Kidney capillary endothelial cell (primary cell): ENCODE measurements around the gene STYXL1.

Experiments
- DNase-seq: peaks from one replicate; pipeline ENCODE4 v3.0.0-alpha.2; 2018; ENCODE audit warnings: low spot score

STYXL1 gene

DNA sequence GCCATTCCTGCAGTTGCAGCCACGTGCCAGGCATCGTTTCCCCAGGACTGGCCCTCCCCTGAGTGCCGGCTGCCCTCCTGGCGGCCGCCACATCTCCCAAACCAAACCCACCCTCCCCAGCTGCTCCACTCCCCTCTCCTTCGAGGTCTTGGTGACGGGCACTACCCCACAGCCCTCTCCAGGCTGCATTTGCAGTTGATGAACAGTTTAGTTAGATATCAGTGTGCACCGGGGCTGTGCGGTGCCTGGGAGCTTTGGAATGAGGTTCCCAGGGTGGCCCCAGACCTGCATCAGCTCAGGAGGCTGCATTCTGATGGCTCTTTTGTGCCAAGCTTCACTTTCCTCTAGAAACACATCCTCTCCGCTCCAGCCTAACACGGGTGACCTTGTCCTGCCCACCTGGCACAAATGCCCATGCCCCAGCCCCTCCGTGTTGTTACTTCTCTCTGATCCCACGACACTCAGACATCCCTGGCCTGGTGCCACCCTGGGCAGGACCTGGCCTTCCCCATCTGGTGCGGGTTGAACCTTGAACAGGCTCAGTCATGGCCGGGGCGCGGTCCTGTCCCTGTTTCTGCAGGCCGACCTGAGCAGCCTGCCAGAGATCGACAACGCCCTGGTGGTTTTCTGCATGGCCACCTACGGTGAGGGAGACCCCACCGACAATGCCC is 67.9 kb downstream of the STYXL1 start:
- DNase-seq = no peak

DNA sequence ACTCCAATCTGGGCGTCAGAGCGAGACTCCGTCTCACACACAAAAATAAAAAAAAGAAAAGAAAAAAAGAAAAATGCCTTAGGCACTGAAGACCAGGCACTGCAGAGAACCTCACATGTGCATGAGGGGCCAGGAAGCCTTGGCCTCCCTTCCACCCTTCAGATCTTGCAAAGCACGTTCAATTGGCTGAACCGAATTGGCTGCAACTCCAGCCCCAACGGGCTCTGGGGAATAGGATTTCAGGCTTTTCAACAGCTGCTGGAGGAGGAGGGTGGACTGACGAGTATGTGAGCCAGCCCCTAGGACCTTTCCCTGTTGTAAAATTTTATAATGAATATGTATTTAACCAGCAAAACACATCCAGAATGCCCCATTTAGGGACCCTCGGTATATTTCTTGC is 70.1 kb downstream of the STYXL1 start:
- no peak for DNase-seq

DNA sequence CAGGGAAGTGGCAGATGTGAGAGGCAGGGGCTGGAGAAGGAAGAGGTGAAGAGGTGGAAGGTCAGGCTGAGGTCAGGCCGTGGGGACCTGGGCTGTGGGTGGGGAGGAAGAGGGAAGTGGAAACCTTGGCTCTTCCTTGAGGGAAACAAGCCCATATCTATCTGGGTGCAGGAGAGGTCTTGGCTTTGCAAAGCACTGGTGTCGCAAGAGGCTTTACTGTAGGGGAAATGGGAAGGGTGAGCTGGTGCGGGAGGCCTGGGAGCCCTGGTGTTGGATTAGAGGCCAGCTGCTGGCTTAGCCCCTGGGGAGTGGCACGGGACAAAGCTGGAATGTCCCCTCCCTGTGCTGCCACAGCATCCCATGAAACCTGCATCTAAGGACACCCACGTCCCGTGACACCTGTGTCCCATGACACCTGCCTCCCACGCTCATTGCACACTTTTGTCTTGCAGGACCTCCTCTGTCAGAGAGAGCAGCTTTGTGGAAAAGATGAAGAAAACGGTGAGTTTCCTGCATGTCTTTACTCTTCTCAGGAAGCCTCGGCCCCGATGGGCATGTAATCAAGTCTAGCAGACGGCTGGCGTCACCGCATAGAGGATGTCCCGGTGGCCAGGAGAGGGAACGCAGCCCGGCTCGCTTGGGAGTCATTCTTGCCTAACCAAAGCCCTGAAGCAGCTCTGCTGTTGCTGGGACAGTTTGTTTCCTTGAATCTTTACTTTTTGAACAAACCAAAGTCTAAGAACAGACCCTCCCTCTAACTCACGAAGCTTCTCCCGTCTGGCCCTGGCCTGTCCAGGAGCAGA is 75.6 kb downstream of the STYXL1 start:
- DNase-seq = no peak

DNA sequence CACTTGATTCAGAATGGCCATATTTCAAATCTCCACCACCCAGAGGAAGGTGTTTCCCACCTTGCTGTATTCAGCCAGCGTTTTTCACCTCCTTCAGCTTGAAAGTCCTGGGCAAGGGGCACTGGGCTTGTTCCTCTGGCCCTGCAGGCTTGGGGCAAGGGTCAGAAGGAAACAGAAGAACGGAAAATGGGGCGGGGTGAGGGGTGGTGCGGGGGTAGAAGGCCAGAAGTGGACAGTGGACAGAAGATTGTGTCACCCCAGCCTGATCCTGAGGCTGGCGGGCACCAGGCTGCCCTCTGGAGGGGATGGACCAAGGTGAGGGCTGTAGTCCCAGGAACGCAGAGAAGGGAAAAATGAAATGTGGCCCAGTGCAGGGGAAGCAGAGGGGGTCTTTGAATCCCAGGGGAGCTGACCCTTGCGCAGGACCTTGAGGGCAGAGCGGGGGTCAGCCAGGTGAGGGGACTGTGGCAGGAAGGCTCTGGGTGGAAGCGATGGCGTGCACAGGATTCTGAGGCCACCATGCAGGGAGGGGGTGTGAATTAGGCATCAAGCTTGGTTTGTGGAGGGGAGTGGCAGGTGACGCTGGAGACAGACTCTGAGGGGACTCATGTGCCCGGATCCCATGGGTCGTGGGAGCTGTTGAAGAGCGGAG is 76.4 kb downstream of the STYXL1 start:
- no peak for DNase-seq

DNA sequence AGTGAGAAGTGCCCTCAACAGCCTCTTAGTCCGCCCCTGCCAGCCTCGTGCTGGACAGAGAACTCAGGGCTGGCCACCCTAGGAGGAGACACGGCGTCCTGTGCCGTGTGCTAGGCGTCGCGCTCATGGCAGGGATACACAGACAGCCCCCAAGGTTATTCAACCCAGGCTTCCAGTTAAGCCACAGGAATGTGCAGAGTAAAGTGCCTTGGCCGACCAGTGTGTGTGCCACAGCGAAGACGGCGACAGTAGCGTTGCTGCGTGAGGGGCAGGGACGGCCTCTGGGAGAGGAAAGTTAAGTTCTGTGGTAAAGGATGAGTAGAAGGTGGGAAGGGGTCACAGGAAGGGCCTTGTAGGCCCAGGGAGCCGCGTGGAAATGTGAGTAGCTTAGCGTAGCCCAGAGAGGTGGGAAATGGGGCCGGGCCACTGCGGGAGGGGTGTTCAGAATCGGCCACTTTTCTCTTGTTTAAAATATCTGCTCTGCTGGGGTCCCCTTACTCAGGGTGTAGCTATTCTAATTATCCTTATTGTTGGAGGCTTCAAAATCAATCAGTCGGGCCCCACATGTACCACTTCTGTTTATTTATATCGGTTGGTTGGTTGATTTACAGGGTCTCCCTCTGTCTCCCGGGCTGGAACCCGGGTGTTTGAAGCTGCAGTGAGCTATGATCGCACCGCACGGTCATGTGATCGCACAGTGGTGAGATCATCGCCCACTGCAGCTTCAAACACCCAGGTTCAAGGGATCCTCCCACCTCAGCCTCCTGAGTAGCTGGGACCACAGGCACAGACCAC is 77.9 kb downstream of the STYXL1 start:
- no peak for DNase-seq

- DNase-seq = no peak
Measured at GRCh38 chr7:75969182-75969581, 78.6 kb downstream of the STYXL1 start.

DNA sequence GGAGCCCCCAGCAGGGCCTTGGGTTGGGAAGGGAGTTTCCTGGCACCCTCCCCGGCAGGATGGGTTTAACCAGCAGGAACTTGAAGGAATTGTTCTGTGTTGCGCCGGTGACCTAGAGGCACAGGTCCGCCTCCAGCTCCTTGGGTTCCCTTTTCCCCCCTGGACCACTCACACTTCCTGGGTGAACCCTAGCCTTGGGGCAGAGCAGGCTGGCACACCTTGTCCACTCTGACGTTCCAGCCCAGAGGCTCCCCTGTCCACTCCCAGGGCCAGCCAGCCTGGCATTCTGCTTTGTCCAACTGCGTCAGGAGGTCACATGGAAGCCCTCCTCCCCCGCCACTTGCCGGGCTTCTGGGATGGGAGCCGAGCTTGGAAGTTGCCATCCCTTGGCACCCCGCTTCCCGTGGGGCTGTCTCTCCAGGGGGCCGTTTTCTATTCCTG is 79.2 kb downstream of the STYXL1 start:
- no peak for DNase-seq

DNA sequence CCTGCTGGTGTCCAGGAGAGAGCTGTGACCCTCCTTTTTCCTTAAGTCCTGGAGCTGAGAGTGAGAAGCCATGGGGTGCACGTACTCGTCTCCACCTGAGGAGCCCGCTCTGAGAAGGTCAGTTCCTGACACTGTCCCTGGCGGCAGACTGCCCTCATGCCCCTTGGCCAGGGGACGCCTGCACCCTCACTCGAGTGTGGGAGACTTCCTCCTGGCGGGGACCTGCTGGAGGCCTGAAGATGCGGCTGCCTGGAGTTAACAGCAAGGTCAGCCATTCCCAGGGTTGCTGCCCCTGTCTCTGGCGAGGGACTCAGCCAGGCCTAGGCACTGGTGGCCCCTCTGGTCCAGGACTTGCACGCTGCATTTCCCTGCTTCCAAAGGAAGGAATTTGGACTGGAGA is 79.8 kb downstream of the STYXL1 start:
- DNase-seq = no peak

- no peak for DNase-seq
Measured at GRCh38 chr7:75967487-75967997, 80.3 kb downstream of the STYXL1 start.

- no peak for DNase-seq
Measured at GRCh38 chr7:75967055-75967454, 80.7 kb downstream of the STYXL1 start.

DNA sequence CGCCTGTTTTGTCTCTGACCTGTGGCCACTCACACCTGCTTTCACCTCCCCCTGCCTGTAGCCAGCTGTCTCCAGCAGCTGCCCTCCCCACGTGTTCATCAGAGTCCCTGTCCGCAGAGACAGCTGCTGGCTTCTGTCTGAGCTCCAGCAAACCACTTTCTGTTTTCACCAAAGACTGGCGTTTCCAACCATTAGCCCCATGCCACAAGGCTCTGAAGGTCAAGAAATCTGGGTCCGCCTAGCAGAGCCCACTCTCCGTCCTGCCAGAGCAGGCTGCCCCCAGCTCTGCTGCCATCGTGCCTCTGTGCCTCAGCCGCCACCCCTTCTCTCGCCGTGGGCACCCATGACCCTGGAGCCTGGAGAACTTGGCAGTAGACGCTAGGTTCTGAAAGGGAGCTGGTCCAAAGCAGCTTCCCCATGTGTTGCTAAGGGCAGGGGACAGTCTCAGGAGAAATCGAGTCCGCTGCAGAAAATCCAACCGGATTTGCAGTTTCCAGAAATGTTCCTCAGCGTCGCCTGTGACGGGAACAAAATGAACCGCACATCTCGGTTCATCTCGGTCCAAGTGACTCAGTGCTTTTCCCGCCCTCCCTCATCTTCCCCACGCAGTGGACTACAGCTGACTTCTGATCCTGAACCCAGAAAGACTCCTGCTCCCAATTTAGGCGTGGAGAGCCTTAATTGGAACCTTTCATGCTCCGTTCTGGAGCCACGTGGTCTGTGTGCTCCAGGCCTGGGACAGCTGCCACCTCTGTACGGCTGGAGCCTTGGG is 81.4 kb downstream of the STYXL1 start:
- DNase-seq = no peak

DNA sequence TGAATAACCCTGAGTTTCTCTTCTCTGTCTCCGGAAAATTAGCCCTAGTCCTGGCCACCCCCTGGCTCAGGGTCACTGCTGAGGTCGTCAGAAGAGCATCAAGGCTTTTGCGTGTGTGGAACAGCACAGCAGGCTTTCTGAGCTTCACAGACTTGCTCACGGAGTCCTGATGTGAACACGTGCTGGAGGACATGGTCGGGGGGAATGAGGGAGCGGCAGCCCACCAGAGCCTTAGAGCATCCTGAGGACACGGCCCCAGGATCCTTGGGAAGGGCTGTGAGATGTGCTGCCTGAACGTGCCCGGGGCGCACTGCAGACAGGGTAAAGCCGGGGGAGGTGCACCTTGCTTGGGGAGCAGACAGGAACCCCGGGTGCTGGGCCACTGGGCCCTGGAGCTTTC is 82.2 kb downstream of the STYXL1 start:
- DNase-seq = no peak

- DNase-seq = no peak
Measured at GRCh38 chr7:75963381-75963995, 84.3 kb downstream of the STYXL1 start.

DNA sequence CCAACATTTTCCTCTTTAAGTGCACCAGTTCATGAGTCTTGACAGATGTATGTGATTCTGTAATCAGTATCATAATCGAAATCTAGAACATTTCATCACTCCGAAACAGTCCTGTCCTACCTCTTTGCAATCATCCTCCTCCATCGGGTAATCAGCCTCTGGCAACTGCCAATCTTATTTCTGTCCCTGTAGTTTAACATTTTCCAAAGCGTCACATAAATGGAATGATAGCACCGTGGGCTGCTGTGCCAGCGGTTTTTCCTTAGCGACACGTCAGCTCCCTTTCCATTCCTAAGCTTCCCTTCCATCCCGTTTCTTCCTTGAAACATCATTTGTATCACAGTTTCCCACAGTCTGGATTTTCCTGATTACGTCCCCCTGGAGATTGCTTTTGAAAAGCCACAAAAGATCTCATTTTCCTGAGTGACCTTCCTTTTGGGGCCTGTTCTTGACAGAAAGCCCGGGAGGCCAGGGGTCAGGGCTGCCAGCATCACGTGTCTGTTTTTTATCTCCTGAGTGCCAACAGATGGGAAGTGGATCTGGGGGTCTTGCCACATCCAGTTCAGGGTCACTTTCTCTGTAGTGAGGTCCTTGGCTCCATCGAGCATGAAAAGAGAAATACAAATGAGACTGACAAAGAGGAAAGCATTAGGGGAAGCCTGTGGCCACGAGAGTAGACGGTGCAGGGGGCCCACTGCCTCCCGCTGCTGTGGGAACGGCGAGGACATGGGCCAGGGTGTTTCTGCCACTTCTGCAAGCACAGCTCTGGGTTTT is 85.0 kb downstream of the STYXL1 start:
- peak; percentile 24 for DNase-seq

- no peak for DNase-seq
Measured at GRCh38 chr7:75961218-75961617, 86.6 kb downstream of the STYXL1 start.

DNA sequence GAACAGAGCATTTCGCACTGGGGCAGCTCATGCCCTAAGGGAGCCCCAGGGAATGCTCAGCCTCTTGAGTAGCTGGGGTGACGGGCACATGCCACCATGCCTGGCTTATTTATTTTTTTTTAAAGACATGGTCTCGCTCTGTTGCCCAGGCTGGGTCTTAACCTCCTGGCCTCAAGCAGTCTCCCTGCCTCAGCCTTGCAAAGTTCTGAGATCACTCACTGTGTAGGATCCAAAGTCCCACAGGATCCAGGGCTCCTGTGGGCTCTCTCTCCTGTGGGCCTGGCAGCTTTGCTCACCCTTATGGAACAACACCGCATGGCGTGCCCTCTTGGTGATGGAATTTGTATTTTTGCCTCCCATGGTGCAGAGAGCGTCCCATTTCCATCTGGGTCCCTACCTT is 87.4 kb downstream of the STYXL1 start:
- no peak for DNase-seq

GRCh38 chr7:75958802-75959543 is 88.8 kb downstream of the STYXL1 start:
- DNase-seq = no peak

DNA sequence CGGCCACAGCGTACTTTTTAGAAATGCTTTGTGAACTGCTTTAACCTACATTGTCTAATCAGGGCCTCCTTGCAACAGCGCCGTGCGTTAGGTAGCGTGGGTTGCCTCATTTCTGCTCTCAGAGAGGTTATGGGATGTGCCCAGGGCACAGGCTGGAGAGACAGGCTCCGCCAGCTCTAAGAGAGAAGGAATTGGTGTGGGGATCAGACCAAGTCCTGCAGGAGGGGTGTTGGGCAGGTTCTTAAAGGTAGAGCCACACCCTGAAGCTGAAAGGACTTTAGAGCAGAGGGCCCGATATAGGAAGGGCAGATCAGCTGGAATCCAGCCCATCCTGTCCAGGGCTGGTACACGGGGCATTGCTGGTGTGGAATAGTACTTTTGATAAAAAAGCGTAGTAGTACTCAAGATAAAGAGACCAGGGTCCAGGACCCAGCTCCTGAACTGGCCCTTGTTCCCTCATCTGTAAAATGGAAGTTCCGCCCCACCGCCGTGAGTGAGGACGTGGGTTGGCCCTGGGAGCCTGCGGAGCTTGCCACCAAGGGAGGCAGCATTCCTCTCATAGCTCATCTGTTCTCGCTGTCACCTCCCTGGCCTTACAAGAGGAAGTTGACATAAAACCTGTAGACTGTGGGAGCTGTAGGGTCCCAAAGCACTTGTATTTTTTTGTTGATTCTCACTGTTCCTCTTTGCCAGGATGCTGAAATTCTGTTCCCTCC is 90.6 kb downstream of the STYXL1 start:
- no peak for DNase-seq
